ENCODE results near the gene CFAP107.

CFAP107 gene

GRCh38 chr1:12811409-12811784, 65.4 kb downstream of the CFAP107 start:
- no peak overlapping the region for H3K4me3 Mint-ChIP-seq
- H3K27ac Mint-ChIP-seq, result no peak overlapping the region
- H3K36me3 Mint-ChIP-seq (ENCODE audit: low read depth), result no peaks in the 10 kb centered on the region
- peaks cover 42% of the 10 kb centered on the region for H3K27me3 Mint-ChIP-seq (ENCODE audit: low read depth)
- H3K4me1 Mint-ChIP-seq, result no peaks in the 10 kb centered on the region
- peaks cover 12% of the 10 kb centered on the region for H3K9me3 Mint-ChIP-seq
- TF ChIP-seq CTCF (IDR thresholded peaks at IDR 0.05; ENCODE audit: unreplicated experiment in 3 of 3), result no peak

Data from nephron (organoid).